A549 (cell line): ENCODE measurements around the gene SH3RF1. TPM values are rescaled to one million over a fixed set of nuclear protein-coding genes. Genes with fewer than 3 reads are reported as not detected.

ENCODE experiments used
- ATAC-seq, 2 experiments: fragments of 200-7000 bp in 1 of 2; fragments of >200 bp in 1 of 2; cut with Nextera tagmentation in 1 of 2; cut with Tn5 transposase in 1 of 2; 3 replicates each; pipeline versions ENCODE4 v1.8.0 to v1.9.1; 2018 to 2020; ENCODE audit warnings: mild to moderate bottlenecking in 1 of 2, moderate library complexity in 1 of 2
- CTCF ChIA-PET: fragments of 300-600 bp; sonication (Branson Sonifier 250); formaldehyde crosslinking; extraction: SDS; loops from one replicate; lab custom pipeline; 2021; ENCODE audit warnings: antibody characterized with exemption, inconsistent platforms; lab: Yijun Ruan, JAX
- POLR2A ChIA-PET: fragments of 350-600 bp; formaldehyde crosslinking; extraction: SDS; loops from one replicate; lab custom pipeline; 2021; ENCODE audit warnings: antibody characterized with exemption, inconsistent platforms; lab: Yijun Ruan, JAX
- DNase-seq, 2 experiments: peaks; one replicate each; pipeline versions ENCODE4 v3.0.0 to v3.0.0-alpha.2; 2011 to 2016; ENCODE audit warnings: low read depth in 1 of 2, low spot score in 1 of 2
- FAIRE-seq: peaks from 2 replicates; lab custom pipeline; 2011; peaks lifted over from hg19 to GRCh38; lab: Jason Lieb, UNC
- H3K27ac ChIP-seq, 2 experiments: fragments of >200 bp; sonication (Bioruptor Twin); formaldehyde crosslinking; 3 replicates each; pipeline ENCODE4 v1.5.1; 2016 to 2017
- H3K4me1 ChIP-seq: fragments of >200 bp; sonication (Bioruptor Twin); formaldehyde crosslinking; 3 replicates; pipeline ENCODE4 v1.6.1; 2016
- H3K4me2 ChIP-seq: fragments of >200 bp; sonication (Bioruptor Twin); formaldehyde crosslinking; 3 replicates; pipeline ENCODE4 v1.6.1; 2016
- H3K4me3 ChIP-seq: fragments of >200 bp; sonication (Bioruptor Twin); formaldehyde crosslinking; 3 replicates; pipeline ENCODE4 v1.5.1; 2016
- H3K9me3 ChIP-seq: fragments of >200 bp; sonication (Bioruptor Twin); formaldehyde crosslinking; 3 replicates; pipeline ENCODE4 v1.6.1; 2016
- CBX2 ChIP-seq: fragments of 200-600 bp; sonication (generic); IDR thresholded peaks from 2 replicates; pipeline ENCODE4 v1.6.1; 2016; ENCODE audit warnings: low read depth, mild to moderate bottlenecking, borderline replicate concordance
- CHD2 ChIP-seq: fragments of 150-350 bp; IDR thresholded peaks from 2 replicates; pipeline ENCODE4 v1.6.1; 2014; ENCODE audit warnings: low read length; ENCODE audit not compliant: partially characterized antibody
- CHD4 ChIP-seq: fragments of 200-600 bp; sonication (generic); IDR thresholded peaks from 2 replicates; pipeline ENCODE4 v1.6.1; 2016; ENCODE audit warnings: antibody characterized with exemption, mild to moderate bottlenecking, borderline replicate concordance
- CTCF ChIP-seq: fragments of >200 bp; sonication (Bioruptor Twin); formaldehyde crosslinking; IDR thresholded peaks from 3 replicates; pipeline ENCODE4 v1.5.1; 2016
- E2F6 ChIP-seq: IDR thresholded peaks from 2 replicates; pipeline ENCODE4 v1.6.1; 2012; ENCODE audit warnings: low read depth, borderline replicate concordance
- EHF ChIP-seq: fragments of 250-450 bp; sonication (Bioruptor Pico); IDR thresholded peaks from 2 replicates; pipeline ENCODE4 v1.5.0; 2020; ENCODE audit warnings: mild to moderate bottlenecking
- ESRRA ChIP-seq: fragments of 150-350 bp; IDR thresholded peaks from 2 replicates; pipeline ENCODE4 v1.6.1; 2014; ENCODE audit warnings: mild to moderate bottlenecking, low read length, borderline replicate concordance
- FOSL2 ChIP-seq, 2 experiments: fragments of 450-650 bp in 1 of 2; fragments of >200 bp in 1 of 2; sonication (Bioruptor Twin) in 1 of 2; formaldehyde crosslinking; IDR thresholded peaks; 2 replicates each; pipeline versions ENCODE4 v1.5.0 to v1.6.1; 2016 to 2020; ENCODE audit warnings: mild to moderate bottlenecking in 1 of 2, moderate library complexity in 1 of 2
- FOXS1 ChIP-seq: fragments of 250-450 bp; sonication (Bioruptor Pico); IDR thresholded peaks from 2 replicates; pipeline ENCODE4 v1.5.0; 2020; ENCODE audit warnings: mild to moderate bottlenecking, moderate library complexity
- GATA3 ChIP-seq: IDR thresholded peaks from 2 replicates; pipeline ENCODE4 v1.6.1; 2012; ENCODE audit warnings: borderline replicate concordance
- HDAC2 ChIP-seq: fragments of 200-600 bp; sonication (generic); IDR thresholded peaks from 2 replicates; pipeline ENCODE4 v1.6.1; 2016
- HMGXB4 ChIP-seq: fragments of 250-450 bp; sonication (Bioruptor Pico); IDR thresholded peaks from 2 replicates; pipeline ENCODE4 v1.5.0; 2021; ENCODE audit warnings: mild to moderate bottlenecking, moderate library complexity, borderline replicate concordance
- HOXA7 ChIP-seq: fragments of 250-450 bp; sonication (Bioruptor Pico); IDR thresholded peaks from 2 replicates; pipeline ENCODE4 v1.5.0; 2020; ENCODE audit warnings: mild to moderate bottlenecking, moderate library complexity
- HOXB13 ChIP-seq: fragments of 250-450 bp; sonication (Bioruptor Pico); IDR thresholded peaks from 2 replicates; pipeline ENCODE4 v1.5.0; 2020; ENCODE audit warnings: low read depth, mild to moderate bottlenecking, moderate library complexity
- JUN ChIP-seq, 2 experiments: fragments of >200 bp; sonication (Bioruptor Twin); formaldehyde crosslinking; IDR thresholded peaks; 2 replicates in 1 of 2; 3 replicates in 1 of 2; pipeline ENCODE4 v1.6.1; 2016 to 2017
- KDM1A ChIP-seq: fragments of 200-600 bp; sonication (generic); IDR thresholded peaks from 2 replicates; pipeline ENCODE4 v1.6.1; 2016; ENCODE audit warnings: low read depth, mild to moderate bottlenecking
- MAX ChIP-seq: IDR thresholded peaks from 2 replicates; pipeline ENCODE4 v1.6.1; 2012
- MAZ ChIP-seq: fragments of 150-350 bp; IDR thresholded peaks from 2 replicates; pipeline ENCODE4 v1.6.1; 2014; ENCODE audit warnings: antibody characterized with exemption, low read depth, low read length, borderline replicate concordance
- MYC ChIP-seq: IDR thresholded peaks from 2 replicates; pipeline ENCODE4 v1.6.1; 2012; ENCODE audit warnings: mild to moderate bottlenecking, inconsistent platforms, low read length, improper control_type of control experiment, borderline replicate concordance
- NFE2L2 ChIP-seq: fragments of 150-350 bp; conservative IDR thresholded peaks from 2 replicates; pipeline ENCODE4 v1.6.1; 2014; ENCODE audit warnings: low read length
- NPAS2 ChIP-seq: fragments of 250-450 bp; sonication (Bioruptor Pico); IDR thresholded peaks from 2 replicates; pipeline ENCODE4 v1.8.0; 2022; ENCODE audit warnings: mild to moderate bottlenecking, moderate library complexity, borderline replicate concordance
- NR3C1 ChIP-seq: fragments of >200 bp; sonication (Bioruptor Twin); formaldehyde crosslinking; IDR thresholded peaks from 3 replicates; pipeline ENCODE4 v1.6.1; 2017
- PHF8 ChIP-seq: fragments of 200-600 bp; sonication (generic); IDR thresholded peaks from 2 replicates; pipeline ENCODE4 v1.6.1; 2016; ENCODE audit warnings: low read depth, mild to moderate bottlenecking, antibody characterized with exemption, moderate library complexity, borderline replicate concordance
- POLR2A ChIP-seq: IDR thresholded peaks from 2 replicates; pipeline ENCODE4 v1.6.1; 2012; ENCODE audit warnings: mild to moderate bottlenecking, low read length
- POLR2AphosphoS2 ChIP-seq: conservative IDR thresholded peaks from 2 replicates; pipeline ENCODE4 v1.6.1; 2012; ENCODE audit warnings: low read length, improper control_type of control experiment, inconsistent platforms
- SMC3 ChIP-seq: fragments of >200 bp; sonication (Bioruptor Twin); formaldehyde crosslinking; IDR thresholded peaks from 3 replicates; pipeline ENCODE4 v1.6.1; 2018; ENCODE audit warnings: inconsistent platforms
- TFCP2L1 ChIP-seq: fragments of 250-450 bp; sonication (Bioruptor Pico); IDR thresholded peaks from 2 replicates; pipeline ENCODE4 v1.5.0; 2021; ENCODE audit warnings: mild to moderate bottlenecking
- WGBS: methylation state at CpG from one replicate; pipeline ENCODE4 v1.1.6; 2017; ENCODE audit errors: missing lambda C conversion rate; 5-methylcytosine and 5-hydroxymethylcytosine counted together
- polyA plus RNA-seq, 4 experiments: library from polyadenylated mRNA; depleted of rRNA in 3 of 4; stranded (reverse); fragments of >200 nt; fragmentation: RNase III in 1 of 4; extraction: RNeasy Plus Mini Kit Qiagen cat#74134 plus additional on column Dnase treatment in 1 of 4; gene quantifications; 2 replicates in 3 of 4; 3 replicates in 1 of 4; pipeline ENCODE4 v1.2.3, GENCODE V29; 2011 to 2017
- TF ChIP-seq, protein P1 (sequence below): fragments of 450-650 bp; IDR thresholded peaks from 2 replicates; pipeline ENCODE4 v1.6.1; 2014; ENCODE audit warnings: antibody characterized with exemption

The SH3RF1 gene
- polyA plus RNA-seq, 2 of the 4 experiments (the other 2 are of a cell fraction): 8.0 to 15.1 TPM

DNA sequence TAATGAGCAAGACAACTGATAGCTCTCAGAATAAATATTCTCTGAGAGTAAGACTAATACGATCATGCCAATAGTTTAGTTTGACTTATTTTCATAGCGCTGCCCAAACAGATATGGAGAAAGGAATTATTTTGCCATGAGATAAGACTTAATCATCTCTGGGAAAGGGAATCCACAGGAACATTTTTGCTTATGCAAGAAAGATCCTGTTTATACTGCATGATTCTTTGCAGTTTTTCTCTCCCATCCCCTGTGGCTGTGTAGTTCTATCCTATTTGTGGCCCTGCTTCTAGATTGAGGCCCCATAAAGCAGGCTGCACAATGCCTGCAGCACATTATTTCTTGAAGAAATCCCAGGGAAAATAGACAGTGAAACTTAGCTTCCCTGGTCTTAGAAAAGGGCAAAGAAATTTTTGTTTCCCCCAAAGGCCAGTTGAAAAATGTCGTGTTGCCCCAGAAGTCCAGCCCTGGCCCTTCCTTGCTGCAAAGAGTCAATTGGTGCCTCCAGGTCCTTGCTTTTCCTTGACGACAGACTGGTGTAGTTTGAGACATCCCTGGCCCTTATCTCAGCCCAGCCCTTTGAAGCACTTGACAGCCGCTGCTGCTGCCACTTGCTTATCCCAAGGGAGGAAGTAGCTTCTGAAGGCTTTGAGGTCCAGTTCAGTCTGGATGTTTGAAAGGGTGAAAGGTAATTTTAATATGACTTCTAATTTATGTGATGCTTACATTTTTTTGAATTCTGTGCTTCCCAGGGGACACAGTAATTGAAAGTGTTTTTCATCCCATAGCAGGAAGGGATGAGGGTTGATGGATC, 45.0 kb upstream of the SH3RF1 start:
- H3K4me2 ChIP-seq: peak overlapping the region; percentile 70
- no peak overlapping the region for H3K4me3 ChIP-seq
- H3K27ac ChIP-seq: peak overlapping the region; percentile 48 to 75; a peak in 5 of 6 replicates
- FAIRE-seq (no peak), ATAC-seq (peak; percentile 39 to 53; a peak in 3 of 6 replicates), DNase-seq (peak in 1 of 2 experiments; percentile 9)
- no peaks in the 10 kb centered on the region for H3K9me3 ChIP-seq
- H3K4me1 ChIP-seq: peaks cover 24% of the 10 kb centered on the region
- WGBS: 58% methylated on average over 5 of the region's 5 CpGs
- TF ChIP-seq NR3C1 (no peak), GATA3 (no peak), HMGXB4 (CRISPR knock-in tag) (no peak), KDM1A (no peak)
- POLR2A ChIA-PET: interaction anchor here (0.6 to 1.6 kb wide), 2 partner anchors 10 to 33 kb away, joined by 6 to 10 read pairs; no protein-coding TSS in a partner anchor
- CTCF ChIA-PET: interaction anchor here (0.6 to 1.5 kb wide), 3 partner anchors 13 to 33 kb away, joined by 3 to 5 read pairs (median 5); no protein-coding TSS in a partner anchor

- peak; percentile 59 to 80; a peak in 5 of 6 replicates for ATAC-seq
- no peak overlapping the region for H3K4me3 ChIP-seq
- peak overlapping the region; percentile 70 for H3K4me2 ChIP-seq
- ChIA-PET CTCF (interaction anchor here (1.3 to 1.5 kb wide), 2 partner anchors 14 to 32 kb away, joined by 5 read pairs; no protein-coding TSS in a partner anchor), POLR2A (interaction anchor here (0.6 to 1.6 kb wide), 3 partner anchors 10 to 45 kb away, joined by 5 to 10 read pairs (median 6); no protein-coding TSS in a partner anchor)
- H3K4me1 ChIP-seq: peaks cover 24% of the 10 kb centered on the region
- no peak for FAIRE-seq
- 2% methylated on average over 8 of the region's 8 CpGs for WGBS
- H3K27ac ChIP-seq: peak overlapping the region; percentile 51 to 75; a peak in 5 of 6 replicates
- H3K9me3 ChIP-seq: no peaks in the 10 kb centered on the region
- TF ChIP-seq SMC3: no peak
- TF ChIP-seq EHF (CRISPR knock-in tag): no peak
- no peak for TF ChIP-seq NR3C1
- TF ChIP-seq HOXA7 (CRISPR knock-in tag): no peak
- no peak for TF ChIP-seq POLR2AphosphoS2
- TF ChIP-seq FOXS1 (CRISPR knock-in tag): no peak
- TF ChIP-seq PHF8: no peak
- no peak for TF ChIP-seq HOXB13
- no peak for TF ChIP-seq TFCP2L1
- TF ChIP-seq HDAC2: no peak
- TF ChIP-seq MYC: no peak
- no peak for TF ChIP-seq NFE2L2
- TF ChIP-seq GATA3: no peak
- no peak for TF ChIP-seq JUN (IDR thresholded peaks at IDR 0.05)
- no peak for TF ChIP-seq CTCF
- no peak for TF ChIP-seq ESRRA
- TF ChIP-seq CHD4: no peak
- no peak for TF ChIP-seq FOSL2 (IDR thresholded peaks at IDR 0.05)
- 0 out of 2 replicates have a peak, but pooled peaks have one; percentile 4 for TF ChIP-seq FOSL2 (CRISPR knock-in tag; IDR thresholded peaks at IDR 0.05)
- TF ChIP-seq CBX2: no peak
- no peak for TF ChIP-seq MAZ
- TF ChIP-seq MAX: peak; percentile 66
- TF ChIP-seq NPAS2: no peak
- TF ChIP-seq CHD2: no peak
- no peak for TF ChIP-seq POLR2A
- TF ChIP-seq, protein P1, sequence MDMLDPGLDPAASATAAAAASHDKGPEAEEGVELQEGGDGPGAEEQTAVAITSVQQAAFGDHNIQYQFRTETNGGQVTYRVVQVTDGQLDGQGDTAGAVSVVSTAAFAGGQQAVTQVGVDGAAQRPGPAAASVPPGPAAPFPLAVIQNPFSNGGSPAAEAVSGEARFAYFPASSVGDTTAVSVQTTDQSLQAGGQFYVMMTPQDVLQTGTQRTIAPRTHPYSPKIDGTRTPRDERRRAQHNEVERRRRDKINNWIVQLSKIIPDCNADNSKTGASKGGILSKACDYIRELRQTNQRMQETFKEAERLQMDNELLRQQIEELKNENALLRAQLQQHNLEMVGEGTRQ: peak; percentile 36; the same call in 1 of the 2 replicates
- TF ChIP-seq E2F6: 0 out of 2 replicates have a peak, but pooled peaks have one; percentile 50
- TF ChIP-seq HMGXB4 (CRISPR knock-in tag): no peak
- DNase-seq: peak; percentile 31 to 70
These were observed 44.1 kb upstream of the SH3RF1 start for GRCh38 chr4:169314906-169315305.
